A549 (cell line): ENCODE measurements around the gene PSMB1.

Source experiments
- EHMT2 ChIP-seq: fragments of 200-600 bp; sonication (generic); IDR thresholded peaks from 2 replicates; pipeline ENCODE4 v1.6.1; 2016; ENCODE audit warnings: antibody characterized with exemption, low read depth, mild to moderate bottlenecking, moderate library complexity
- EP300 ChIP-seq, 2 experiments: fragments of >200 bp; sonication (Bioruptor Twin); formaldehyde crosslinking; IDR thresholded peaks; 2 replicates in 1 of 2; 3 replicates in 1 of 2; pipeline ENCODE4 v1.6.1; 2016 to 2017
- HDAC2 ChIP-seq: fragments of 200-600 bp; sonication (generic); IDR thresholded peaks from 2 replicates; pipeline ENCODE4 v1.6.1; 2016
- HOXA7 ChIP-seq: fragments of 250-450 bp; sonication (Bioruptor Pico); IDR thresholded peaks from 2 replicates; pipeline ENCODE4 v1.5.0; 2020; ENCODE audit warnings: mild to moderate bottlenecking, moderate library complexity
- KDM1A ChIP-seq: fragments of 200-600 bp; sonication (generic); IDR thresholded peaks from 2 replicates; pipeline ENCODE4 v1.6.1; 2016; ENCODE audit warnings: low read depth, mild to moderate bottlenecking
- KDM5A ChIP-seq: fragments of 200-600 bp; sonication (generic); IDR thresholded peaks from 2 replicates; pipeline ENCODE4 v1.6.1; 2016; ENCODE audit warnings: antibody characterized with exemption, mild to moderate bottlenecking
- NFE2L2 ChIP-seq: fragments of 150-350 bp; conservative IDR thresholded peaks from 2 replicates; pipeline ENCODE4 v1.6.1; 2014; ENCODE audit warnings: low read length
- RAD21 ChIP-seq, 2 experiments: fragments of >200 bp in 1 of 2; sonication (Bioruptor Twin) in 1 of 2; formaldehyde crosslinking in 1 of 2; IDR thresholded peaks in 1 of 2; conservative IDR thresholded peaks in 1 of 2; 2 replicates in 1 of 2; 3 replicates in 1 of 2; pipeline ENCODE4 v1.6.1; 2012 to 2018; ENCODE audit warnings: inconsistent platforms in 1 of 2
- SMC3 ChIP-seq: fragments of >200 bp; sonication (Bioruptor Twin); formaldehyde crosslinking; IDR thresholded peaks from 3 replicates; pipeline ENCODE4 v1.6.1; 2018; ENCODE audit warnings: inconsistent platforms
- TF ChIP-seq, protein P1 (sequence below): fragments of >200 bp; sonication (Bioruptor Twin); formaldehyde crosslinking; IDR thresholded peaks from 3 replicates; pipeline ENCODE4 v1.5.1; 2016
- TF ChIP-seq, protein P2 (sequence below): fragments of 450-650 bp; IDR thresholded peaks from 2 replicates; pipeline ENCODE4 v1.6.1; 2014; ENCODE audit warnings: antibody characterized with exemption

DNA sequence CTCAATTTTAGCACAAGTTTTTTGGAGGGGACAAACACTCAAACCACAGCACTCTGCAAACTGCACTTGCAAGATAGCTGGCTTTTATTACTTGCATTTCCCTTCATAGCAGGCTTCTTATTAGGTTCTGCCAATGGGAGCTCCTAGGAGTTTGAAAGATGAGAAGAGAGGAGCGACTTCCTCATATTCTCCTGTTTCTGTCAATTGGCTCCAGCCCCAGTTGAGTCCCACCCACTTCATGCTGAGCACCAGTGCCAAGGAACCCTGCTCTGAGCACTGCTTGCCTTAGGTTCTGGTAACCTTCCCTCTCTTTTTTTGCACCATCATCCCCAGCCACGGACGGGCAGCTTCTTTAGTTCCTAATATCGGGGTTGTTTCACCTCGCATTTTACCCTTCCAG lies 67.9 kb downstream of the PSMB1 start:
- TF ChIP-seq, protein P1, sequence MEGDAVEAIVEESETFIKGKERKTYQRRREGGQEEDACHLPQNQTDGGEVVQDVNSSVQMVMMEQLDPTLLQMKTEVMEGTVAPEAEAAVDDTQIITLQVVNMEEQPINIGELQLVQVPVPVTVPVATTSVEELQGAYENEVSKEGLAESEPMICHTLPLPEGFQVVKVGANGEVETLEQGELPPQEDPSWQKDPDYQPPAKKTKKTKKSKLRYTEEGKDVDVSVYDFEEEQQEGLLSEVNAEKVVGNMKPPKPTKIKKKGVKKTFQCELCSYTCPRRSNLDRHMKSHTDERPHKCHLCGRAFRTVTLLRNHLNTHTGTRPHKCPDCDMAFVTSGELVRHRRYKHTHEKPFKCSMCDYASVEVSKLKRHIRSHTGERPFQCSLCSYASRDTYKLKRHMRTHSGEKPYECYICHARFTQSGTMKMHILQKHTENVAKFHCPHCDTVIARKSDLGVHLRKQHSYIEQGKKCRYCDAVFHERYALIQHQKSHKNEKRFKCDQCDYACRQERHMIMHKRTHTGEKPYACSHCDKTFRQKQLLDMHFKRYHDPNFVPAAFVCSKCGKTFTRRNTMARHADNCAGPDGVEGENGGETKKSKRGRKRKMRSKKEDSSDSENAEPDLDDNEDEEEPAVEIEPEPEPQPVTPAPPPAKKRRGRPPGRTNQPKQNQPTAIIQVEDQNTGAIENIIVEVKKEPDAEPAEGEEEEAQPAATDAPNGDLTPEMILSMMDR = no peak
- no peak for TF ChIP-seq EHMT2
- TF ChIP-seq, protein P2, sequence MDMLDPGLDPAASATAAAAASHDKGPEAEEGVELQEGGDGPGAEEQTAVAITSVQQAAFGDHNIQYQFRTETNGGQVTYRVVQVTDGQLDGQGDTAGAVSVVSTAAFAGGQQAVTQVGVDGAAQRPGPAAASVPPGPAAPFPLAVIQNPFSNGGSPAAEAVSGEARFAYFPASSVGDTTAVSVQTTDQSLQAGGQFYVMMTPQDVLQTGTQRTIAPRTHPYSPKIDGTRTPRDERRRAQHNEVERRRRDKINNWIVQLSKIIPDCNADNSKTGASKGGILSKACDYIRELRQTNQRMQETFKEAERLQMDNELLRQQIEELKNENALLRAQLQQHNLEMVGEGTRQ = no peak
- no peak for TF ChIP-seq EP300 (IDR thresholded peaks at IDR 0.05)
- no peak for TF ChIP-seq KDM1A
- TF ChIP-seq NFE2L2 = no peak
- TF ChIP-seq HDAC2 = no peak
- no peak for TF ChIP-seq RAD21 (conservative IDR thresholded peaks at IDR 0.05 in 1 of 2, IDR thresholded peaks at IDR 0.05 in 1 of 2)
- TF ChIP-seq SMC3 = no peak
- TF ChIP-seq KDM5A = no peak
- TF ChIP-seq HOXA7 (CRISPR knock-in tag) = no peak
